Measurements from ENCODE around the gene LYRM7.
"Not testable (repeated sequence)": the region's sequence is repeated elsewhere in the genome, so short reads cannot be mapped to it uniquely, and the experiment has no call there.

The LYRM7 gene

GRCh38 chr5:131222731-131223130 is 52.0 kb downstream of the LYRM7 start:
- DNase-seq: no peak

- DNase-seq: no peak
Measured at GRCh38 chr5:131223751-131224386, 53.1 kb downstream of the LYRM7 start.

GRCh38 chr5:131224387-131225201 is 53.9 kb downstream of the LYRM7 start:
- no peak for DNase-seq

GRCh38 chr5:131225282-131225974 is 54.7 kb downstream of the LYRM7 start:
- DNase-seq: no peak

GRCh38 chr5:131226899-131227298 is 56.2 kb downstream of the LYRM7 start:
- no peak for DNase-seq

GRCh38 chr5:131228646-131229045 is 57.9 kb downstream of the LYRM7 start:
- no peak for DNase-seq

GRCh38 chr5:131229623-131230022 is 58.9 kb downstream of the LYRM7 start:
- DNase-seq: no peak

- no peak for DNase-seq
Measured at GRCh38 chr5:131230406-131230805, 59.7 kb downstream of the LYRM7 start.

- no peak for DNase-seq
Measured at GRCh38 chr5:131239686-131240085, 68.9 kb downstream of the LYRM7 start.

- no peak for DNase-seq
Measured at GRCh38 chr5:131242728-131243255, 72.0 kb downstream of the LYRM7 start.

- DNase-seq: no peak
Measured at GRCh38 chr5:131245312-131245711, 74.6 kb downstream of the LYRM7 start.

GRCh38 chr5:131245948-131246347 is 75.2 kb downstream of the LYRM7 start:
- DNase-seq: no peak

- no peak for DNase-seq
Measured at GRCh38 chr5:131246504-131246903, 75.8 kb downstream of the LYRM7 start.

GRCh38 chr5:131250751-131251475 is 80.2 kb downstream of the LYRM7 start:
- DNase-seq: no peak

GRCh38 chr5:131252824-131253171 is 82.1 kb downstream of the LYRM7 start:
- DNase-seq: peak; percentile 63

- DNase-seq: not testable (repeated sequence)
Measured at GRCh38 chr5:131254025-131254424, 83.3 kb downstream of the LYRM7 start.

GRCh38 chr5:131254741-131255140 is 84.0 kb downstream of the LYRM7 start:
- DNase-seq: no peak
